MM.1S (cell line): ENCODE results near the gene SNRPA1.

Experiments
- EZH2 ChIP-seq: fragments of 300-600 bp; sonication (generic); optimal IDR thresholded peaks from 2 replicates; pipeline ENCODE3; 2017; ENCODE audit warnings: low read depth, mild to moderate bottlenecking, antibody characterized with exemption, low read length, mixed read lengths
- EZH2phosphoT487 ChIP-seq: fragments of 300-600 bp; sonication (generic); IDR thresholded peaks from 2 replicates; pipeline ENCODE4 v1.6.1; 2018; ENCODE audit warnings: antibody characterized with exemption, low read length
- TF ChIP-seq, protein P1 (sequence below): fragments of 300-600 bp; sonication (generic); IDR thresholded peaks from 2 replicates; pipeline ENCODE4 v1.5.1; 2016; ENCODE audit warnings: antibody characterized with exemption, low read length, mixed read lengths

DNA sequence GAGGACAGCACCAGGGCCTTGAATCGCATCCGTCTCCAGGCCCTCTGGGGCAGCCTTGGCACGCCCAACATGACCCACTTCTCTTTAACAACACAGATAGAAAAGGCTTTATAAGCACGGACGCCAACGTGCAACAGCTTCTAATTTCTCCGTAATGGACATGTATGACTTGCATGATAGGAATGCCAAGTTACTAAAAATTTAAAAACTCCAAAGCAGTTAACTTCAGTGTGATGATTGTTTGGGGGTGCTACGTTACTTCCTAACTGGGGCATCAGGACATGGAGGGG is 30.9 kb upstream of the SNRPA1 start:
- TF ChIP-seq, protein P1, sequence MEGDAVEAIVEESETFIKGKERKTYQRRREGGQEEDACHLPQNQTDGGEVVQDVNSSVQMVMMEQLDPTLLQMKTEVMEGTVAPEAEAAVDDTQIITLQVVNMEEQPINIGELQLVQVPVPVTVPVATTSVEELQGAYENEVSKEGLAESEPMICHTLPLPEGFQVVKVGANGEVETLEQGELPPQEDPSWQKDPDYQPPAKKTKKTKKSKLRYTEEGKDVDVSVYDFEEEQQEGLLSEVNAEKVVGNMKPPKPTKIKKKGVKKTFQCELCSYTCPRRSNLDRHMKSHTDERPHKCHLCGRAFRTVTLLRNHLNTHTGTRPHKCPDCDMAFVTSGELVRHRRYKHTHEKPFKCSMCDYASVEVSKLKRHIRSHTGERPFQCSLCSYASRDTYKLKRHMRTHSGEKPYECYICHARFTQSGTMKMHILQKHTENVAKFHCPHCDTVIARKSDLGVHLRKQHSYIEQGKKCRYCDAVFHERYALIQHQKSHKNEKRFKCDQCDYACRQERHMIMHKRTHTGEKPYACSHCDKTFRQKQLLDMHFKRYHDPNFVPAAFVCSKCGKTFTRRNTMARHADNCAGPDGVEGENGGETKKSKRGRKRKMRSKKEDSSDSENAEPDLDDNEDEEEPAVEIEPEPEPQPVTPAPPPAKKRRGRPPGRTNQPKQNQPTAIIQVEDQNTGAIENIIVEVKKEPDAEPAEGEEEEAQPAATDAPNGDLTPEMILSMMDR = no peak
- no peak for TF ChIP-seq EZH2
- no peak for TF ChIP-seq EZH2phosphoT487
